ENCODE results near the gene SIDT2. TPM values are rescaled to one million over a fixed set of nuclear protein-coding genes. Genes with fewer than 3 reads are reported as not detected.
A peak's percentile ranks its signal among the peaks of the same experiment; 100 is the strongest.

SIDT2 gene
- total RNA-seq, 1 donor from 2014 or later, result 190 TPM

DNA sequence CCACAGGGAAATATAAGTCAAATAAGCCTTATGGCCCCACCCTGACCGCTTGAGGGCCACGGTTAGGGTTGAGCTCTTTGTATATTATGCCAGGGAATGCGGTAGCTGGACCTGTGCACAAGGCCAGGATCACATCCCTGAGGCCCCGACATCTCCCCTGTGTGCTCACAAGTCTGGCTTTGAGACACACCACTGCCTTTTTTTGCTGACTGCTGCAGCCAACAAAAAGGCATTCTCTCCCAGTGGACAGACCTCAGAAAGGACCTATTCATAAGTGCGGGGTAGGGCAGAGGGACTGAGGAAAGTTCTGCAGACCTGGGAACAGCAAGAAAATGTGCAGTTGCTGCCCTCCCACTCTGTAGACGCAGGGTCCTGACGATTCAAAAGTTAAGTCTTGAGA lies 3.4 kb upstream of the SIDT2 start:
- TF ChIP-seq, protein P1, sequence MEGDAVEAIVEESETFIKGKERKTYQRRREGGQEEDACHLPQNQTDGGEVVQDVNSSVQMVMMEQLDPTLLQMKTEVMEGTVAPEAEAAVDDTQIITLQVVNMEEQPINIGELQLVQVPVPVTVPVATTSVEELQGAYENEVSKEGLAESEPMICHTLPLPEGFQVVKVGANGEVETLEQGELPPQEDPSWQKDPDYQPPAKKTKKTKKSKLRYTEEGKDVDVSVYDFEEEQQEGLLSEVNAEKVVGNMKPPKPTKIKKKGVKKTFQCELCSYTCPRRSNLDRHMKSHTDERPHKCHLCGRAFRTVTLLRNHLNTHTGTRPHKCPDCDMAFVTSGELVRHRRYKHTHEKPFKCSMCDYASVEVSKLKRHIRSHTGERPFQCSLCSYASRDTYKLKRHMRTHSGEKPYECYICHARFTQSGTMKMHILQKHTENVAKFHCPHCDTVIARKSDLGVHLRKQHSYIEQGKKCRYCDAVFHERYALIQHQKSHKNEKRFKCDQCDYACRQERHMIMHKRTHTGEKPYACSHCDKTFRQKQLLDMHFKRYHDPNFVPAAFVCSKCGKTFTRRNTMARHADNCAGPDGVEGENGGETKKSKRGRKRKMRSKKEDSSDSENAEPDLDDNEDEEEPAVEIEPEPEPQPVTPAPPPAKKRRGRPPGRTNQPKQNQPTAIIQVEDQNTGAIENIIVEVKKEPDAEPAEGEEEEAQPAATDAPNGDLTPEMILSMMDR (IDR thresholded peaks at IDR 0.05), result no peak
- Histone ChIP-seq H3K4me3 (no peak overlapping the region), H3K9me3 (no peaks in the 10 kb centered on the region), H3K4me1 (peaks cover 32% of the 10 kb centered on the region), H3K27ac (no peak overlapping the region), H3K36me3 (peaks cover 13% of the 10 kb centered on the region), H3K27me3 (ENCODE audit: low read depth) (no peaks in the 10 kb centered on the region)
- no peak for ATAC-seq
- DNase-seq, result no peak
- intact Hi-C loops (cut with DNase I), result no loop called here

DNA sequence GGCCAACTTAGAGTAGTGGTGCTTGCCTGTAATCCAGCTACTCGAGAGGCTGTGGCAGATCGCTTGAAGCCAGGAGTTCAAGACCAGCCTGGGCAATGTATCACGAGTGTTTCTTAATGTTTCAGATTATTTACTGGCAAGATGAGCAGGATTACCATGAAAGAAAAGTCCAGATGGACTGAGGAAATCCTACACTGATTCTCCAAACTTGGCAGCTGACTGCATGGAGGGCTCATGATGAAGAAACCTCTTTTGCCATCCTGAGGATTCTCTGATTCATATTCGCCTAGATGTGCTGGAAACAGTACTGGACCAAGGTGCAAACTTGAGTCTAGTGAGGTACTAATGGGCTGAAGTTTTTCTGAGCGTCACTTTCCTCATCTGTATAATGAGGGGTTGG lies 2.8 kb upstream of the SIDT2 start:
- Histone ChIP-seq H3K27me3 (ENCODE audit: low read depth) (no peaks in the 10 kb centered on the region), H3K4me3 (no peak overlapping the region), H3K36me3 (peaks cover 6% of the 10 kb centered on the region), H3K27ac (no peak overlapping the region), H3K9me3 (no peaks in the 10 kb centered on the region), H3K4me1 (peaks cover 39% of the 10 kb centered on the region)
- TF ChIP-seq, protein P1 (IDR thresholded peaks at IDR 0.05), result no peak
- DNase-seq, result no peak
- no peak for ATAC-seq
- intact Hi-C loops (cut with DNase I), result no loop called here

DNA sequence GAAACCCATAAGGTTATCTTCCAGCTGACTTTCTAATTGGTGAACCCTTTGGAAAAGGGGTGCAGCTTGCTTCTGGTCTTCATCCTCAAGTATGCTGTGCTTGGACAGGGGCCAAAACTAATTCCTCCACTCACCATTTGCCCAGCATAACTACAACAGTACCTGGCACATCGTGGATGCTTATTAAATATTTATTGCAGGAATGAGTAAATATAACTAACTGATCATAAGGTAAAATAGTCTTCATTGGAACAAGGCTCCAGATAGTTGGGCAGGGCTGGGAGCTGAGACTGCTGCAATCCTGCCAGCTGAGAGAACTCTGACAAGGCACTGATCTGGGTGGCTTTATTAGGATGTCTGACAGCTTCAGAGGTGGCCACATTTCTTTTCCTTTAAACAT lies 2.4 kb upstream of the SIDT2 start:
- H3K36me3 ChIP-seq, result peaks cover 2% of the 10 kb centered on the region
- peaks cover 43% of the 10 kb centered on the region for H3K4me1 ChIP-seq
- no peak overlapping the region for H3K4me3 ChIP-seq
- TF ChIP-seq, protein P1 (IDR thresholded peaks at IDR 0.05), result no peak
- DNase-seq (no peak), ATAC-seq (no peak)
- no peaks in the 10 kb centered on the region for H3K9me3 ChIP-seq
- no peaks in the 10 kb centered on the region for H3K27me3 ChIP-seq (ENCODE audit: low read depth)
- intact Hi-C loops (cut with DNase I), result no loop called here
- H3K27ac ChIP-seq, result no peak overlapping the region

DNA sequence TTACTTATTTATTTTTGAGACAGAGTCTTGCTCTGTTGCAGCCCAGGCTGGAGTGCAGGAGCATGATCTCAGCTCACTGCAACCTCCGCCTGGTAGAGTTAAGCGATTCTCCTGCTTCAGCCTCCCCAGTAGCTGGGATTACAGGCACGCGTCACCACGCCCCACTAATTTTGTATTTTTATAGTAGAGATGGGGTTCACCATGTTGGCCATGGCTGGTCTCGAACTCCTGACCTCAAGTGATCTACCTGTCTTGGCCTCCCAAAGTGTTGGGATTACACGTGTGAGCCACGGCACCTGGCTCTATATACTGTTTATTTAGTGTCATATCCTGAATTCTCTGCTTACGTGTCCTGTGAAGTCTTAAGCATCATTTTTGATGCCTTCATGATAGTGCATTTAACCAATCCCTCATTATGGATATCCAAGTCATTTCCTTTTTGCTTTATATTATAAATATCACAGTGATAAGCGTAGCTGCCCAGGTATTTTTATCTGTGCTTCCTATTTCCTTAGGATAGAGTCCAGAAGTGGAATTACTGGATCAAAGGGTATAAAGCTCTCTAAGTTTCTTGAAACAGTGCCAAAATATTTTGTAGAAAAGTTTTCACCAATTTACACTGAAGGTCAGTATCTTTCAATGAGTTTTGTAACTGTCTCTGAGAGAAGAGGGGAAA lies 871 bp upstream of the SIDT2 start:
- peaks cover 44% of the 10 kb centered on the region for H3K4me1 ChIP-seq
- H3K9me3 ChIP-seq, result no peaks in the 10 kb centered on the region
- peak overlapping the region; percentile 97 for H3K27ac ChIP-seq
- no peak for DNase-seq
- TF ChIP-seq, protein P1 (IDR thresholded peaks at IDR 0.05), result no peak
- ATAC-seq, result no peak
- intact Hi-C loops (cut with DNase I), result no loop called here
- H3K36me3 ChIP-seq, result peaks cover 10% of the 10 kb centered on the region
- H3K27me3 ChIP-seq (ENCODE audit: low read depth), result no peaks in the 10 kb centered on the region
- peak overlapping the region; percentile 98 for H3K4me3 ChIP-seq

DNA sequence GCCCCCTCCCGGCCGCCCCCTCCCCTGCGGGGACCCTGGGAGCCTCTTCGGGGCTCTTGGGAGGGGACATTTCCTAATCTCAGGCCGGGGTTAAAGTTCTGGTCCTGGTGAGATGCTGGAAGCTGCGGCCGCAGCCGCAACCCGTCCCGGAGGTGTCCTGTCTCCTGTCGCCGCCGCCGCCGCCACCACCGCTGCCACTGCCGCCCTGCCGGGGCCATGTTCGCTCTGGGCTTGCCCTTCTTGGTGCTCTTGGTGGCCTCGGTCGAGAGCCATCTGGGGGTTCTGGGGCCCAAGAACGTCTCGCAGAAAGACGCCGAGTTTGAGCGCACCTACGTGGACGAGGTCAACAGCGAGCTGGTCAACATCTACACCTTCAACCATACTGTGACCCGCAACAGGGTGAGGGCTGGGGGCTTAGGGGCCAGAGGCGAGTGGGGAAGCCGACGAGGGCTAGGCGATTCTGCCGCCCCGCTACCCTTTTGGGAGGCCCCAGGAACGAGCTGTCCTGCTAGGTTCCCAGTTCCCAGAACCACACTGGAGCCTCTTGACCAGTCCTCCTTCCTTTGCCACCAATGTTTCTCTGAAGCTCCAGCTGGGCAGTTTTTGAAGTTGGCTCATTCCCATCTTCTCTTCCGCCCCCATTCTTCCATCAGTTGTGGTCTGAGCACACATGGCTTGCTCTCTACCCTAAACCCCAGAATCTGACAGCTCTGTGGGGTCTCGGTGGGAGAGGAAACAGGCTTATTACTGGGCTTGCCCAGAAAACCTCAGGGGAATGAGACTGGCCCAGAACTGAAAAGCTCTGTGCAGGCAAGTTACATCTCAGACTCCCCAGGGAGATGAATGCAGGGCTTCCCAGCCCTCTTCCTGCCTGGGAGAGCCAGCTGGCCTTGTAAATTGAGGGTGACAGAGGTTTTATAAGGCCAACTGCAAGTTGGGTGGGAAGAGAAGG lies 781 bp downstream of the SIDT2 start:
- Histone ChIP-seq H3K36me3 (peaks cover 25% of the 10 kb centered on the region), H3K27me3 (ENCODE audit: low read depth) (no peaks in the 10 kb centered on the region), H3K4me3 (peak overlapping the region; percentile 98), H3K9me3 (no peaks in the 10 kb centered on the region), H3K4me1 (peaks cover 32% of the 10 kb centered on the region), H3K27ac (peak overlapping the region; percentile 97)
- DNase-seq (peak; percentile 64), ATAC-seq (peak; percentile 65 to 74)
- TF ChIP-seq, protein P1 (IDR thresholded peaks at IDR 0.05), result no peak
- intact Hi-C loops (cut with DNase I), result no loop called here
